ENCODE results near the gene EFCAB6. TPM values are rescaled to one million over a fixed set of nuclear protein-coding genes. Genes with fewer than 3 reads are reported as not detected.

Gene EFCAB6
- total and polyA plus RNA-seq, 2 donors (not counting 3 experiments of a cell fraction or from before 2014, with no cell fraction given), result 0.07 to 0.31 TPM

DNA sequence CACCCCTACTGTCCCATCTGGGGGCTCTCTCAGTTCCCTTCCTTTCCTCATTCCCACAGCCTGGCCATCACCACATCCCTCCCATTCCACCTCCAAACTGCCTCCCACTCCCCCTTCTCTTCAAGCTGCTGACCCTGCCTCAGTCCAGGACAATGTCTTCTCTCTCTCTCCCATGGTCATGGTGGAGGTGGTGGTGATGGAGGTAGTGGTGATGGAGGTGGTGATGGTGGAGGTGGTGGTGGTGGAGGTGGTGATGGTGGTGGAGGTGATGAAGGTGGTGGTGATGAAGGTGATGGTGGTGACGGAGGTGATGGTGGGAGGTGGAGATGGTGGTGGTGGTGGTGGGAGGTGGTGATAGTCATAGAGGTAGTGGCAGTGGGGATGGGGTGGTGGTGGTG is 313.2 kb downstream of the EFCAB6 start:
- no peak overlapping the region for H3K9ac ChIP-seq (replicated peaks; ENCODE audit: extremely low read depth, insufficient read depth, low read length)
- H3K9me1 ChIP-seq (replicated peaks; ENCODE audit: control insufficient read depth, extremely low read depth, insufficient read depth, low read length), result no peaks in the 10 kb centered on the region
- intact Hi-C loops (cut with micrococcal nuclease), result no loop called here
- POLR2A ChIA-PET, result no interaction called here
- no peak overlapping the region for H3K4me3 ChIP-seq (replicated peaks in 1 of 3; ENCODE audit: insufficient read depth in 1 of 3, low read depth in 1 of 3, low read length in 3 of 3)
- dilution Hi-C loops (cut with MboI; ENCODE audit: extremely low pct_ligation_motif_present, low sequenced_read_pairs), result no loop called here
- no peaks in the 10 kb centered on the region for H4K20me1 ChIP-seq (replicated peaks; ENCODE audit: control insufficient read depth, extremely low read depth, insufficient read depth, low read length)
- no peak for TF ChIP-seq MYC (IDR thresholded peaks at IDR 0.05; ENCODE audit: low read depth, low read length)
- no peak for TF ChIP-seq FOS (IDR thresholded peaks at IDR 0.05; ENCODE audit: borderline replicate concordance, insufficient read depth, low read length)
- TF ChIP-seq, protein P1, sequence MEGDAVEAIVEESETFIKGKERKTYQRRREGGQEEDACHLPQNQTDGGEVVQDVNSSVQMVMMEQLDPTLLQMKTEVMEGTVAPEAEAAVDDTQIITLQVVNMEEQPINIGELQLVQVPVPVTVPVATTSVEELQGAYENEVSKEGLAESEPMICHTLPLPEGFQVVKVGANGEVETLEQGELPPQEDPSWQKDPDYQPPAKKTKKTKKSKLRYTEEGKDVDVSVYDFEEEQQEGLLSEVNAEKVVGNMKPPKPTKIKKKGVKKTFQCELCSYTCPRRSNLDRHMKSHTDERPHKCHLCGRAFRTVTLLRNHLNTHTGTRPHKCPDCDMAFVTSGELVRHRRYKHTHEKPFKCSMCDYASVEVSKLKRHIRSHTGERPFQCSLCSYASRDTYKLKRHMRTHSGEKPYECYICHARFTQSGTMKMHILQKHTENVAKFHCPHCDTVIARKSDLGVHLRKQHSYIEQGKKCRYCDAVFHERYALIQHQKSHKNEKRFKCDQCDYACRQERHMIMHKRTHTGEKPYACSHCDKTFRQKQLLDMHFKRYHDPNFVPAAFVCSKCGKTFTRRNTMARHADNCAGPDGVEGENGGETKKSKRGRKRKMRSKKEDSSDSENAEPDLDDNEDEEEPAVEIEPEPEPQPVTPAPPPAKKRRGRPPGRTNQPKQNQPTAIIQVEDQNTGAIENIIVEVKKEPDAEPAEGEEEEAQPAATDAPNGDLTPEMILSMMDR (IDR thresholded peaks at IDR 0.05; ENCODE audit: extremely low read depth in 1 of 2, insufficient read depth in 1 of 2, low read depth in 1 of 2, low read length in 2 of 2), result no peak
- no peak for TF ChIP-seq POLR2AphosphoS5 (IDR thresholded peaks at IDR 0.05; ENCODE audit: insufficient read depth, low read depth, low read length)
- TF ChIP-seq POLR2A (IDR thresholded peaks at IDR 0.05; ENCODE audit: low read depth, low read length), result no peak
- no peak for TF ChIP-seq EZH2 (IDR thresholded peaks at IDR 0.05; ENCODE audit: borderline replicate concordance, low read depth, low read length, severe bottlenecking)
- TF ChIP-seq GATA2 (IDR thresholded peaks at IDR 0.05; ENCODE audit: insufficient read depth, insufficient read length, low read depth, low read length), result no peak
- TF ChIP-seq, protein P2, sequence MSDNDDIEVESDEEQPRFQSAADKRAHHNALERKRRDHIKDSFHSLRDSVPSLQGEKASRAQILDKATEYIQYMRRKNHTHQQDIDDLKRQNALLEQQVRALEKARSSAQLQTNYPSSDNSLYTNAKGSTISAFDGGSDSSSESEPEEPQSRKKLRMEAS (IDR thresholded peaks at IDR 0.05; ENCODE audit: insufficient read depth, insufficient read length), result no peak
- TF ChIP-seq JUN (IDR thresholded peaks at IDR 0.05; ENCODE audit: borderline replicate concordance, insufficient read depth, insufficient read length, low read depth), result no peak
- no peaks in the 10 kb centered on the region for H3K4me1 ChIP-seq (ENCODE audit: control insufficient read depth, extremely low read depth, insufficient read depth, low read length)
- no peaks in the 10 kb centered on the region for H3K79me2 ChIP-seq (ENCODE audit: control insufficient read depth, insufficient read depth, low read length)
- CTCF ChIA-PET, result no interaction called here
- BruUV-seq (replicated peaks), result no TSS peak
- peaks cover 7% of the 10 kb centered on the region for H3K9me3 ChIP-seq (replicated peaks; ENCODE audit: control insufficient read depth, insufficient read depth, low read length)
- no peaks in the 10 kb centered on the region for H3K27me3 ChIP-seq (ENCODE audit: control insufficient read depth in 2 of 2, insufficient read depth in 2 of 2, low read length in 2 of 2)
- no peak overlapping the region for H3K4me2 ChIP-seq (ENCODE audit: insufficient read depth, low read length)
- H3K36me3 ChIP-seq (ENCODE audit: control insufficient read depth in 2 of 2, extremely low read depth in 1 of 2, insufficient read depth in 2 of 2, low read length in 2 of 2), result no peaks in the 10 kb centered on the region
- no peak overlapping the region for H2AFZ ChIP-seq (ENCODE audit: low read depth, low read length)
- no peak for FAIRE-seq
- DNase-seq (ENCODE audit: low read depth, low spot score), result no peak
- no peak overlapping the region for H3K27ac ChIP-seq (ENCODE audit: insufficient read depth, low read depth, low read length)

Measured in endothelial cell of umbilical vein (primary cell).